ENCODE measurements around the gene PPIP5K2.
"Not testable (repeated sequence)": the region's sequence is repeated elsewhere in the genome, so short reads cannot be mapped to it uniquely, and the experiment has no call there.

The PPIP5K2 gene

GRCh38 chr5:103126557-103126956, 6.5 kb downstream of the PPIP5K2 start:
- DNase-seq: no peak

DNA sequence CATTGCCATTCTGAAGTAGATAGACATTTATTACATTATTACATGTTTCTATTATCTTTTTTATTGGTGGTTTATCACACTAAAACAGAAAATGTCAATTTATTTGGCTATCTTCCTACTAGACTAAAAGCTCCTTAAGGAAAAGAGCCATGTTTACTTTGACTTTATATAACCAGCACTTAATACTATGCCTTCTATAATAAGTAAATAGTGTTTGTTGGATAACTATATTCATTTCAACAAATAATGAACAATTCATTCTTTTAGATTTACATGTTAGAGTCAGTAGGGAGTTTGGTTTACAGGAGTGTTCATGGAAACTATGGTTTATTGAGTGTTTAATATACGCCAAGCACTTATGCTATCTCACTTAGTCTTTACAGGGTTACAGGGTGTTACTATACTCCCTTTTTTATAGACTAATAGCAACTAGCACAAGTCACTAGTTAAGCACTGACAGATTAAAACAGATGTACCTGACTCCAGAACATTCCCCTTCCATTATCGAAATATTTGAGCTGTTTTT, 7.3 kb downstream of the PPIP5K2 start:
- DNase-seq: no peak

- DNase-seq: no peak
These were observed 8.1 kb downstream of the PPIP5K2 start for GRCh38 chr5:103128202-103128601.

DNA sequence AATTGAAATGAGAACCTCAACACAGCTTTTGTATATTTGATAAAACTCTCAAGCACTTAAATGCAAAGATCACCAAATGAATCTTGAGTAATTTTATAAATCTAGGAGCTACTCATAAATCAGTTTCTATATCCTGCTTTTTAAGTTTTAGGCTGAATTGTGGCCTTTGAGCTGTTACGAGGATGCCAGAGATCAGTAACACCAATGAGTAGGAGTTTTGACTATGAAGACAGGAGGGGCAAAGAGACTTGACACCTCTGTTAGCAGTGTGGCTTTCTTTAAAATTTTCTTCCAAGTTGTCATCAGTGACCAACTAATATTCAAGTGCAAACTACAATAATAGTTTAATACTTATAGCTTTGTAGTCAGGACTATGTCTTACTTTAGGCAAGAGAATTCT, 12.6 kb downstream of the PPIP5K2 start:
- DNase-seq: no peak

- DNase-seq: no peak
These were observed 13.1 kb downstream of the PPIP5K2 start for GRCh38 chr5:103133231-103133630.

- no peak for DNase-seq
These were observed 15.4 kb downstream of the PPIP5K2 start for GRCh38 chr5:103135461-103135860.

DNA sequence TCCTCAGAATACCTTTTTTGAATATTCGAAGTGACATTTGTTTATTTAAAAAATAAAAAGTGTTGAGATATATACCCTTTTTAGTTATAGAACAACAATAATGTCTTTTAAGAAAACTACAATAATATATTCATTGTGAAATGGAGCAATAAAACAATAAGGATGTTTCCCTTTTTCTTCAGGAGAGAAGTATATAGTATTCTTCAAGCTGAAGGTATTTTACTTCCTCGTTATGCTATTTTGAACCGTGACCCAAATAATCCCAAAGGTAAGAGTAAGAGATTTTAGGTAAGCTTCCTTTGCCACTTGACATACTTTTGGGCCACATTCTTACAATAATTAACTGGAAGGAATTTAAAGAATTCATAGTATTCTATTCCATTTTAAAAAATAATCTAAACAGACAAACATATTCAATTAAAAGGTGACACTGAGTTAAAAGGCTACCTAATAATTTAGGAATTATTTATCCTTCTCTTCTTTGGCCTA, 18.1 kb downstream of the PPIP5K2 start:
- no peak for DNase-seq

DNA sequence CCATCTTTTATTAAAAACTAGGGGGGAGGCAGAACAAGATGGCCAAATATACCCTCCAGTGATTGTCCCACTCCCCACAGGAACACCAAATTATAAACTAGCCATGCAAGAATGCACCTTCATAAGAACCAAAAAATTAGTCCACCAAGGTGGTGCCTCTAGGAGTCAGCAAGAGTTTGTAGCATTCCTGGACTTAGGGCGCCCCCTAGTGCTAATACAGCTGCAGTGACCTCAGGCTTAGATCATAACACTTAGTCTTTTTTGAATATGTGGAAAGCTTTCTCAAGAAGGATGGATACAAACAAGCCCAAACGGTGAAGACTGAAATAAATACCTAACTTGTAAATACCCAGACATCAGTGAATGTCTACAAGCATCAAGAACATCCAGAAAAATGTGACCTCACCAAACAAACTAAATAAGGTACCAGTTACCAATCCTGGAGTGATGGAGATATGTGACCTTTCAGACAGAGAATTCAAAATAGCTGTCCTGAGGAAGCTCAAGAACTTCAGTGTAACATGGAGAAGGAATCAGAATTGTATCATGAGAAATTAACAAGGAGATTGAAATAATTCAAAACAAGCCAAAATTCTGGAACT, 19.3 kb downstream of the PPIP5K2 start:
- peak; percentile 44 to 68 for DNase-seq

- DNase-seq: not testable (repeated sequence)
These were observed 22.0 kb downstream of the PPIP5K2 start for GRCh38 chr5:103142132-103142531.

DNA sequence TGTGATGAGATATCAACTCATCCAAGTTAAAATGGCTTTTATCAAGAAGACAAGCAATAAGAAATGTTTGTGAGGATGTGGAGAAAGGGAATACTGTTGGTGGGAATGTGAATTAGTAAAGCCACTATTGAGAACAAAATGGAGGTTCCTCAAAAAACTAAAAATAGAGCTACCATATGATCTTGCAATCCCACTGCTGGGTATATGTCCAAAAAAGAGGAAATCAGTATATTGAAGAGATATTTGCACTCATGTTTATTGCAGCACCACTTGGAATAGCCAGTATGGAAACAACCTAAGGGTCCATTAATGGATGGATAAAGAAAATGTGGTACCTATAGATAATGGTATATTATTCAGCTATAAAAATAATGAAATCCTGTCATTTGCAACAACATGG, 25.1 kb downstream of the PPIP5K2 start:
- no peak for DNase-seq

GRCh38 chr5:103148213-103148612, 28.1 kb downstream of the PPIP5K2 start:
- DNase-seq: no peak

DNA sequence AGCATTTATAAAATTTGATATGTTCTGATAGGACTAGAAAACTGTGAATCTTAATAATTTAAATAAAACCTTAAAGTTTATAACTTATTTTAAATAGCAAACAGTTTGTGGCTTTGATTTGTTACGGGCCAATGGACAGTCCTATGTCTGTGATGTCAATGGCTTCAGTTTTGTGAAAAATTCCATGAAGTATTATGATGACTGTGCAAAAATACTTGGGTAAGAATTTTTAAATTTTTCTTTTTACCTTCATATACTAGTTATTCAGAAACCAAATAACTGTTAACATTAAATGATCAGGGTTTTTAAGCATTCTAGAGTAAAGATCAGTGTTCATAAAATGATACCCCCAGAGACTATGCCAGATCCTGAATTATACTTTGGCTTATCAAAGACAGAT, 31.1 kb downstream of the PPIP5K2 start:
- no peak for DNase-seq

GRCh38 chr5:103166706-103167105, 46.6 kb downstream of the PPIP5K2 start:
- DNase-seq: no peak

- DNase-seq: no peak
These were observed 54.0 kb downstream of the PPIP5K2 start for GRCh38 chr5:103174147-103174546.

DNA sequence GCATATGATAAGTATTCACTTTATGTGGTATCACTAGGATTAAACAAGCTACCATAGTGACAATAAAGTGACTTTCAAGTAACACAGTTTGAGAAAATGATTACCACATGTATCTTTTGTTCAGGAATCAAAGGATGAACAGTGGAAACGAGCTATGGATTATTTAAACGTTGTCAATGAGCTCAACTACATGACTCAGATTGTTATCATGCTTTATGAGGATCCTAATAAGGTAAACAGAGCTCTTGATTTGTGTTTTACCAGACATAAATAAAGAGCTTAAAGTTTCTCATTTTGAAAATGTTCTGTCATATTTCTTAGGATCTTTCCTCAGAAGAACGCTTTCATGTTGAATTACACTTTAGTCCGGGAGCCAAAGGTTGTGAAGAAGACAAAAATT, 57.4 kb downstream of the PPIP5K2 start:
- no peak for DNase-seq

- no peak for DNase-seq
These were observed 58.1 kb downstream of the PPIP5K2 start for GRCh38 chr5:103178167-103178566.

DNA sequence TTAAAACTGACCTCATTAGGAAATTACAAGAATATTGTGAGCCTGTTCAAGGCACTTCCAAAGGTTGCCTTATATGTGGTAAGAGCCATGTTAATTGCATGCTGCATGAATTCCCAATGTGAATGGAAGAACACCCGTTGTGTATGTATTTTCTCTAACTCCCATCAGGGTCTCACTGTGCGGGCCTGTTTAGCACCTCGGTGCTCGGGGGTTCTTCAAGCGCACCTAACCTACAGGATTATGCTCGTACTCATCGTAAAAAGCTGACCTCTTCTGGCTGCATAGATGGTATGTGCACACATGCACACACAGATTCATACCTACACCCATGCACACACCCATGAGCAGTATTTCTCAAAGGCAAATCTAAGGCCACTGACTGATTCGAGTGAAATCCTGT, 66.1 kb downstream of the PPIP5K2 start:
- DNase-seq: no peak

GRCh38 chr5:103188436-103188835, 68.3 kb downstream of the PPIP5K2 start:
- DNase-seq: no peak

- DNase-seq: no peak
These were observed 83.1 kb downstream of the PPIP5K2 start for GRCh38 chr5:103203226-103203625.

GRCh38 chr5:103204990-103205389, 84.9 kb downstream of the PPIP5K2 start:
- DNase-seq: not testable (repeated sequence)

DNA sequence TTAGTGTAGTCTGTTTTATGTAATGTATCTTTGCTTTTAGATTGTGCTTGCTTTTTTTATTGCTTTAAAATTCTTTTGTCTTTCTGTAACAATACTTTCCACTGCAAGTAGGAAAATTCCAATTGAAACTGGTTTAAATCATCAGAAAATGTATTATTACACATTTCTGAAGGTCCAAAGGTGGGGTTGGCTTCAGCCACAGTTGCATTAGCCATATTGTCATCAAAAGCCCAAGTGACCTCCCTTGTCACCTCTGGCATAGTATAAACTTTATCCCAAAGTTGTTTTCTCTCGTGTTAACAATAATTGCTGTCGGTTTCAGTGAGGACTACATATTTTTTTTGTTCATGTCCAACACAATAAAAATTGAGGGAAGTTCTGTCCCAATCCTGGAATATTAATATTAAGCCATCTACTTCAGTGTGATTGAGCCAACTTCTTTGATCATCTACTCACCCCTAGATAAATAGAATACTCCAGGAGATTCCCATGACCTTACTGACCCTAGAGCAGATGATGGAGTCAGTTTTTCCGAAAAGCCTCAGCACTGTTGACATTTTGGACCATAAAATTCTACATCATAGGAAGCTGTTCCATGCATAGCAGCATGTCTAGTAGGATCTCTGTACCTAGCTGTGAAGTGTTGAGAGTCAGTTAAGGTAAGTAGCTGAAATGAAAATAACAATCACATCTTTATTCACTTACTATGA, 86.0 kb downstream of the PPIP5K2 start:
- DNase-seq: no peak

GRCh38 chr5:103207011-103207410, 86.9 kb downstream of the PPIP5K2 start:
- no peak for DNase-seq

DNA sequence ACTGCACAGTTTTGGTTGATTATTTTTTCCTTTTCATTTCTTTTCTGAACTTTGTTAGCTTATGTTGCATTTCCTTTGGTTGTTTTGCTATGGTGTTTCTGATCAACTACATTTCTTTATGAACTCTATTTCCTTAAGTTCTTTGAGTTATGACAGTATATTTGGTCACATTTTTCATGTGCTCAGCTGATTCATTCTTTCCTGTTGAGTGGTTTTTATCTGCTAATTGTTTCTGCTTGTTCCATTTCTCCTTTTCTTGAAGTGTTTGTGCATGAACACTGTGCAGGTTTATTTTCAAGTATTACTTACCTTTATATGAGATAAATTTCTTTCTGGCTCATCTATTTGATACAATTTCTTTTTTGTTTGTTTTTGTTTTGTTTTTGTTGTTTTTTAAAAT, 87.6 kb downstream of the PPIP5K2 start:
- no peak for DNase-seq

- DNase-seq: no peak
These were observed 88.4 kb downstream of the PPIP5K2 start for GRCh38 chr5:103208460-103208859.

GRCh38 chr5:103209065-103209464, 89.0 kb downstream of the PPIP5K2 start:
- DNase-seq: no peak

All from NCI-H524 (cell line).